WI38 (cell line): ENCODE data around the gene PEX16.

Source experiments
- H3K4me3 ChIP-seq: 2 replicates; pipeline ENCODE4 v1.5.1; 2011; ENCODE audit warnings: low read depth, mild to moderate bottlenecking, control low read depth, low read length
- CTCF ChIP-seq: IDR thresholded peaks from 2 replicates; pipeline ENCODE4 v1.5.1; 2012; ENCODE audit warnings: low read depth, mild to moderate bottlenecking, control low read depth, low read length

Gene PEX16

DNA sequence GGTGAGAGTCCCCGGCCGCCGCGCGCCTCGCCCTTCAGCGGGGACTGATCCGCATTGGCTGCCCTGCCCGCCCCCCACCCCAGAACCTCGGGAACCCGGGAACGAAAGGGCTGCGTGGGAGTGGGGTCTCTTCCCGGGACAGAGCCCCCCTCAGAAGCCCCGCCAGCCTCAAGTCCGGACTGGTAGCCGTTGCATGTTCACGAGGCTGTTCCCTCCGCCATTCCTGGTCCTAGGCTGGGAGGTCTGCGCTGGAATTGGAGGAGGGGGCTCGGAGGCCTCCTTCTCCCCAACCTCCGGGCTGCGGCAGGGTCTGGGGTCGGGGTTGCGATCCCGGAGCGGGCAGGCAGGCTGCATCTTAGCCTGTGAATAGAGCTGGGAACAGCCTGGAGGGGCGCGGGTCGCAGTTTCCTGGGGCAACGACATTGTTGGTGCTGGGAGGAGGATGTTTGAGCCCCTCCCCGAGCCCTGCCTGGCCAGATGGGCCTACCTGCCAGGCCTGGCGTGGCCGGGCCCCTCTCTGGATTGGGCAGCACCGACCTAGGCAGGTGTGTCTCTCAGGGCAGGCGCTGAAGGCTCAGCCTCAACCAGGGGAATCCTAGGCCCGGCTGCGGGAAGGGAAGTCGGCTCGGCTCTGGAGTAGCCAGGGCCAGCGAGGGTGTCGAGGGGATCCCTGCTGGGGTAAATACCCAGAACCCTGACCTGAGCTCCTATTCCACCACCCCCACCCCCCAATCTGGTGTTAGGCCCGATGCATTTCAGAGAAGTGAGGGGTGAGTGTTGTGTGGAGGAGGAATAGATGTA lies 31.6 kb downstream of the PEX16 start:
- TF ChIP-seq CTCF = no peak
- peak overlapping the region; percentile 54 for H3K4me3 ChIP-seq

GRCh38 chr11:45885274-45885920 lies 32.3 kb downstream of the PEX16 start, which contains the start of gene MAPK8IP1:
MAPK8IP1 (plus strand) TSS chr11:45885651; CDS start chr11:45885821, 170 bp downstream.
- H3K4me3 ChIP-seq = peak within 1 kb of the TSS; percentile 54

DNA sequence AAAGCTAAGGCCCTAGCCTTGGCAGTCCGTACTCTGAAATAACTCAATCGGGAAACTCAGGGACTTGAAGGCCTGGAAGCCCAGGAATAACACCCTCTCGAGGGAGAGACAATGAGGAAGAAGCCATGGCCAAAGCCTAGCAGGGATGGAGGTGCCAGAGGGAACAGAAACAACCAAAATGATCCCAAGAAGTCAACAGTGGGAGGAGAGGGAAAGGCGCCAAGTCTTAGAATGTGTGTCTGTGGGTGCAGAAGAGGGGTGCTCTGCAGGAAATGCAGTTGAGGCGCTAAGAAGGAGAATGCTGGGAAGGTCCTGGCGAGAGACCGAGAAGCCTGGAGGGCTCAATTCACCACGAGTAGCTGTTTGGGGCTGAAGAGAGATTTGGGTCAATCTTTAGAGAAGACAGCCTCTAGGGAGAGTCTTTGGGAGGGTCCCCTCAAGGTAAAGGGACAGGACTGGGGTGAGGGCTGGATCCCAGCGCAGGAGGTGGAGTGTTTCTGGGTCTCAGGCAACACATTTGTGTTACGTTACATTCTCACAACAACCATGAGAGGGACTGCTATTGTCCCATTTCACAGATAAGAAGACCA lies 33.0 kb downstream of the PEX16 start:
- no peak for TF ChIP-seq CTCF
- H3K4me3 ChIP-seq = no peak overlapping the region

More at GRCh38 chr11:45885274-45885920, 32.3 kb downstream of the PEX16 start, which contains the start of gene MAPK8IP1:
- no peak for TF ChIP-seq CTCF

GRCh38 chr11:45881708-45882368 lies 35.8 kb downstream of the PEX16 start:
- TF ChIP-seq CTCF = no peak
- H3K4me3 ChIP-seq = no peak overlapping the region

DNA sequence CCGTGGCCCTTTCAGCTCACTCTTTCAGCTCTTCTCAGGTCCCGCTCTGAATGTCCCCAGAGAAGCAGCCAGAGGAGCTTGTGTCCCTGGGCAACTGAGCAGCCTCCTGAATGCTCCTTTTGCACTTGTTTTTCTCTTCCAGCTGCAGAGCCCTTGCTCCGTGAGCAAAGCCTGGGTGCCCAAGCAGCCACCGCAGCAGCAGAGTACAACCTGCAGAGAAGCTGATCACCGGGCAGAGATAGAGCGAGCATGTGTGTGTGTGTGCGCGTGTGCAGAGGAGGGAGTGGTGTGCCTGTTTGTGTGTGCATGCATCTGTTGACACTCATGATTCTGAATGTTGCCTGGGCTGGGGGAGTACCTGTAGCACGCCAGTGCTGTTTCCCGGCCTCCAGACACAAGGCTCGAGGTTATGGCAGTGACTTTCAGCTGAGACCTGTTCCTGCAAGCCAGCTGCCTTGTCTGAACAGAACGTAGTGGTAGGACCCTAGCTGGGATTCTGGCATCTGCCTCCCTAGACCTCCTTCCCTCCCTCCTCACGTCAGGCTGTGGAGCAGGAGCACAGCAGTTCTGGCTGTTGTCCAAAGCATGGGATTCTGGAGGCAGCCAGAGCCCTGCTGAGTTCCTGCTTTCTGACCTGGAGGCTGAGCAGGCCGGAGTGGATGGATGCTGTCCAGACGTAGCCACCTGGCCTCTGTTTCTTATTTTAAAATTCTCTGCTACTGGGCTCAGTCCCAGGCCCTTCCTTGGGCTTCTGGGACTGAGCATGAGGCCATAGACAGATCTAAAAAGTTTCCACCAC lies 36.7 kb downstream of the PEX16 start:
- no peak for TF ChIP-seq CTCF
- no peak overlapping the region for H3K4me3 ChIP-seq

GRCh38 chr11:45879803-45880686 lies 37.6 kb downstream of the PEX16 start:
- H3K4me3 ChIP-seq = no peak overlapping the region
- TF ChIP-seq CTCF = no peak
